Caco-2 (cell line): ENCODE results near the gene SPRN. TPM values are rescaled to one million over a fixed set of nuclear protein-coding genes. Genes with fewer than 3 reads are reported as not detected.

ENCODE experiments used
- BruUV-seq: library from RNA; stranded (reverse); fragments of 400-500 nt; replicated peaks from 2 replicates; lab custom pipeline; 2021; lab: Mats Ljungman, UMichigan
- CTCF ChIA-PET: fragments of 300-600 bp; sonication (Branson Sonifier 250); formaldehyde crosslinking; loops from one replicate; lab custom pipeline; 2022; ENCODE audit warnings: antibody characterized with exemption; lab: Charles Lee
- POLR2A ChIA-PET: fragments of 300-600 bp; sonication (Branson Sonifier 250); formaldehyde crosslinking; loops from one replicate; lab custom pipeline; 2022; ENCODE audit warnings: antibody characterized with exemption; lab: Charles Lee
- DNase-seq, 2 experiments: peaks; one replicate each; pipeline versions ENCODE4 v3.0.0 to v3.0.0-alpha.2; 2020 to 2022
- H3K27me3 ChIP-seq: replicated peaks from 2 replicates; pipeline ENCODE4 v1.6.0; 2011; ENCODE audit warnings: low read length; ENCODE audit not compliant: control insufficient read depth, insufficient read depth
- H3K36me3 ChIP-seq: 2 replicates; pipeline ENCODE4 v1.5.1; 2011; ENCODE audit warnings: low read length; ENCODE audit not compliant: control insufficient read depth, insufficient read depth
- H3K4me1 ChIP-seq: fragments of 250-450 bp; sonication (Bioruptor Pico); 2 replicates; pipeline ENCODE4 v1.5.1; 2020; ENCODE audit warnings: mild to moderate bottlenecking
- H3K4me3 ChIP-seq: 2 replicates; pipeline ENCODE4 v1.5.1; 2011; ENCODE audit warnings: low read depth, mild to moderate bottlenecking, control low read depth, low read length
- H3K9me3 ChIP-seq: fragments of 250-450 bp; sonication (Bioruptor Pico); 2 replicates; pipeline ENCODE4 v1.5.1; 2020; ENCODE audit warnings: mild to moderate bottlenecking, moderate library complexity
- H3K27ac Mint-ChIP-seq: one replicate; pipeline ENCODE4 v1.8.0; 2022; ENCODE audit warnings: mixed read lengths; ENCODE audit not compliant: unreplicated experiment
- H3K27me3 Mint-ChIP-seq: one replicate; pipeline ENCODE4 v1.8.0; 2022; ENCODE audit warnings: mixed read lengths; ENCODE audit not compliant: insufficient read depth, unreplicated experiment
- H3K36me3 Mint-ChIP-seq: one replicate; pipeline ENCODE4 v1.8.0; 2022; ENCODE audit warnings: mild to moderate bottlenecking, mixed read lengths; ENCODE audit not compliant: insufficient read depth, unreplicated experiment
- H3K4me1 Mint-ChIP-seq: one replicate; pipeline ENCODE4 v1.8.0; 2022; ENCODE audit warnings: low read depth, mixed read lengths; ENCODE audit not compliant: unreplicated experiment
- H3K4me3 Mint-ChIP-seq: one replicate; pipeline ENCODE4 v1.8.0; 2022; ENCODE audit warnings: mild to moderate bottlenecking, moderate library complexity, mixed read lengths; ENCODE audit not compliant: unreplicated experiment
- H3K9me3 Mint-ChIP-seq: one replicate; pipeline ENCODE4 v1.8.0; 2022; ENCODE audit warnings: mixed read lengths; ENCODE audit not compliant: unreplicated experiment
- CTCF ChIP-seq, 2 experiments: fragments of 200-600 bp in 1 of 2; IDR thresholded peaks; 1 replicate in 1 of 2; 2 replicates in 1 of 2; pipeline versions ENCODE4 v1.5.1 to v1.8.0; 2011 to 2022; ENCODE audit warnings: antibody characterized with exemption in 1 of 2, control low read depth in 1 of 2, inconsistent platforms in 1 of 2, low read depth in 1 of 2, low read length in 1 of 2, mild to moderate bottlenecking in 1 of 2, moderate library complexity in 1 of 2; ENCODE audit not compliant: insufficient read depth in 1 of 2, severe bottlenecking in 1 of 2, unreplicated experiment in 1 of 2
- intact Hi-C: fragments of 100-400 bp; cut with micrococcal nuclease; formaldehyde crosslinking; loops from one replicate; pipeline ENCODE4 v1.10.0; 2022; ENCODE audit not compliant: unreplicated experiment
- total RNA-seq: library from RNA; stranded (reverse); gene quantifications from 2 replicates; pipeline ENCODE4 v1.2.3, GENCODE V29; 2022

The SPRN gene
- total RNA-seq, 1 experiment from 2014 or later = not detected

- ChIA-PET POLR2A (no interaction called here), CTCF (interaction anchor here (1.0 to 1.2 kb wide), 3 partner anchors 11 to 90 kb away, joined by 3 to 6 read pairs (median 3); no protein-coding TSS in a partner anchor)
- Mint-ChIP-seq H3K27ac (no peak overlapping the region), H3K36me3 (peaks cover 69% of the 10 kb centered on the region), H3K4me3 (no peak overlapping the region), H3K4me1 (no peaks in the 10 kb centered on the region), H3K9me3 (no peaks in the 10 kb centered on the region), H3K27me3 (no peaks in the 10 kb centered on the region)
- Histone ChIP-seq H3K36me3 (peaks cover 1% of the 10 kb centered on the region), H3K27me3 (no peaks in the 10 kb centered on the region), H3K4me1 (peaks cover 5% of the 10 kb centered on the region; the same call in 1 of the 2 replicates), H3K4me3 (no peak overlapping the region), H3K9me3 (no peaks in the 10 kb centered on the region)
- DNase-seq = no peak
- intact Hi-C loops = no loop called here
- TF ChIP-seq CTCF (IDR thresholded peaks at IDR 0.05; ENCODE audit: insufficient read depth in 1 of 2, low read depth in 1 of 2, low read length in 1 of 2, severe bottlenecking in 1 of 2, unreplicated experiment in 1 of 2) = no peak
- TSS peak; percentile 53 for BruUV-seq
These were observed 4.4 kb downstream of the SPRN start for GRCh38 chr10:133420028-133420427.

- H3K4me3 Mint-ChIP-seq = no peak overlapping the region
- POLR2A ChIA-PET = no interaction called here
- intact Hi-C loops = no loop called here
These were observed 5.0 kb downstream of the SPRN start for GRCh38 chr10:133419211-133419950.

More at GRCh38 chr10:133419211-133419950, 5.0 kb downstream of the SPRN start:
- Histone ChIP-seq H3K4me1 (peaks cover 5% of the 10 kb centered on the region; the same call in 1 of the 2 replicates), H3K4me3 (no peak overlapping the region), H3K36me3 (peaks cover 1% of the 10 kb centered on the region), H3K27me3 (no peaks in the 10 kb centered on the region), H3K9me3 (no peaks in the 10 kb centered on the region)
- no TSS peak for BruUV-seq
- CTCF ChIA-PET = interaction anchor here (0.5 to 1.2 kb wide), 4 partner anchors 10 to 153 kb away, joined by 3 to 7 read pairs (median 4); no protein-coding TSS in a partner anchor
- no peak for DNase-seq
- no peaks in the 10 kb centered on the region for H3K9me3 Mint-ChIP-seq
- H3K36me3 Mint-ChIP-seq = peaks cover 76% of the 10 kb centered on the region
- peak overlapping the region; percentile 20 for H3K27ac Mint-ChIP-seq
- TF ChIP-seq CTCF (IDR thresholded peaks at IDR 0.05; ENCODE audit: insufficient read depth in 1 of 2, low read depth in 1 of 2, low read length in 1 of 2, severe bottlenecking in 1 of 2, unreplicated experiment in 1 of 2) = no peak
- H3K4me1 Mint-ChIP-seq = no peaks in the 10 kb centered on the region
- no peaks in the 10 kb centered on the region for H3K27me3 Mint-ChIP-seq
